IMR-90 (cell line): Measurements from ENCODE around the gene ESRRG.

Experiments
- BHLHE40 ChIP-seq: fragments of 150-350 bp; IDR thresholded peaks from 2 replicates; pipeline ENCODE4 v1.6.1; 2016; ENCODE audit warnings: mild to moderate bottlenecking, low read depth, low read length
- CEBPB ChIP-seq: IDR thresholded peaks from 2 replicates; pipeline ENCODE4 v1.6.1; 2012; ENCODE audit warnings: low read depth, low read length, improper control_type of control experiment
- CHD1 ChIP-seq: IDR thresholded peaks from 2 replicates; pipeline ENCODE4 v1.6.1; 2012; ENCODE audit warnings: low read depth, low read length, improper control_type of control experiment
- CTCF ChIP-seq: conservative IDR thresholded peaks from 2 replicates; pipeline ENCODE4 v1.5.1; 2012; ENCODE audit warnings: mild to moderate bottlenecking, low read depth, low read length, improper control_type of control experiment
- ELK1 ChIP-seq: fragments of 150-350 bp; IDR thresholded peaks from 2 replicates; pipeline ENCODE4 v1.6.1; 2016; ENCODE audit warnings: low read depth, mild to moderate bottlenecking, low read length, moderate library complexity, borderline replicate concordance
- MAZ ChIP-seq: IDR thresholded peaks from 2 replicates; pipeline ENCODE4 v1.6.1; 2012; ENCODE audit warnings: low read depth, mild to moderate bottlenecking, low read length, improper control_type of control experiment, moderate library complexity, borderline replicate concordance
- MXI1 ChIP-seq: IDR thresholded peaks from 2 replicates; pipeline ENCODE4 v1.6.1; 2012; ENCODE audit warnings: low read depth, mild to moderate bottlenecking, low read length, moderate library complexity, borderline replicate concordance
- POLR2A ChIP-seq: IDR thresholded peaks from 2 replicates; pipeline ENCODE4 v1.6.1; 2012; ENCODE audit warnings: mild to moderate bottlenecking, low read depth, low read length
- RAD21 ChIP-seq: IDR thresholded peaks from 2 replicates; pipeline ENCODE4 v1.6.1; 2012; ENCODE audit warnings: low read length, improper control_type of control experiment
- RCOR1 ChIP-seq: IDR thresholded peaks from 2 replicates; pipeline ENCODE4 v1.6.1; 2012; ENCODE audit warnings: mild to moderate bottlenecking, low read length, improper control_type of control experiment; ENCODE audit not compliant: insufficient replicate concordance
- RFX5 ChIP-seq: IDR thresholded peaks from 2 replicates; pipeline ENCODE4 v1.8.0; 2012; ENCODE audit warnings: low read depth, mild to moderate bottlenecking, low read length, moderate library complexity
- USF2 ChIP-seq: fragments of 150-350 bp; IDR thresholded peaks from 2 replicates; pipeline ENCODE4 v1.6.1; 2017; ENCODE audit warnings: mild to moderate bottlenecking, antibody characterized with exemption, low read length, low read depth

DNA sequence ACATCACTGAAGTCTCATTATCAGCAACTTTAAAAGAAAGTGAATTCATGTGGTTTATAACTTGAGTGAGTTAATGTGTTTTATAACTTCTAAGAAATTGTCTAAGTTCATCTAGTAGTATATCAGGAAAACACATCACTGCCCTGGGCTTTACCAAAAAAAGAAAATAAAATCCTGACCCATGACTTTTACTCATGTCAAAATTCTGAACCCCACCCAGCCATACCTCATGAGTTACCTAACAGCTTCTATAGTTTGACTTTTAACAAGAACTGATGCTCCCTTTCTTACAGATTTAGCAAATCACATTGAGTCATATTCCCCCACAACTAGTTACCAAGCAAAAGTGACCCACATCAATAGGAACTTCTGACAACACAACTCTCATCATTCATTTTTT is 57.4 kb downstream of the ESRRG start:
- no peak for TF ChIP-seq MXI1
- no peak for TF ChIP-seq CTCF
- TF ChIP-seq POLR2A, result no peak
- TF ChIP-seq CHD1, result no peak
- no peak for TF ChIP-seq RAD21
- TF ChIP-seq RFX5, result no peak
- no peak for TF ChIP-seq CEBPB
- no peak for TF ChIP-seq BHLHE40
- no peak for TF ChIP-seq USF2
- TF ChIP-seq MAZ, result no peak
- no peak for TF ChIP-seq RCOR1
- no peak for TF ChIP-seq ELK1
